Activated T-helper 1 cell treated with anti-CD3 and anti-CD28 coated beads, Interleukin-2, amount 50 U/mL, for 16 hours (primary cell): ENCODE results near the gene TRERF1.
A peak's percentile ranks its signal among the peaks of the same experiment; 100 is the strongest.
"Not testable (repeated sequence)": the region's sequence is repeated elsewhere in the genome, so short reads cannot be mapped to it uniquely, and the experiment has no call there.

Experiments used
- DNase-seq, 2 donors: peaks; one replicate each; pipeline ENCODE4 v3.0.0-alpha.2; 2020; ENCODE audit warnings: low read depth in 1 of 2, low spot score in 1 of 2

The TRERF1 gene

DNA sequence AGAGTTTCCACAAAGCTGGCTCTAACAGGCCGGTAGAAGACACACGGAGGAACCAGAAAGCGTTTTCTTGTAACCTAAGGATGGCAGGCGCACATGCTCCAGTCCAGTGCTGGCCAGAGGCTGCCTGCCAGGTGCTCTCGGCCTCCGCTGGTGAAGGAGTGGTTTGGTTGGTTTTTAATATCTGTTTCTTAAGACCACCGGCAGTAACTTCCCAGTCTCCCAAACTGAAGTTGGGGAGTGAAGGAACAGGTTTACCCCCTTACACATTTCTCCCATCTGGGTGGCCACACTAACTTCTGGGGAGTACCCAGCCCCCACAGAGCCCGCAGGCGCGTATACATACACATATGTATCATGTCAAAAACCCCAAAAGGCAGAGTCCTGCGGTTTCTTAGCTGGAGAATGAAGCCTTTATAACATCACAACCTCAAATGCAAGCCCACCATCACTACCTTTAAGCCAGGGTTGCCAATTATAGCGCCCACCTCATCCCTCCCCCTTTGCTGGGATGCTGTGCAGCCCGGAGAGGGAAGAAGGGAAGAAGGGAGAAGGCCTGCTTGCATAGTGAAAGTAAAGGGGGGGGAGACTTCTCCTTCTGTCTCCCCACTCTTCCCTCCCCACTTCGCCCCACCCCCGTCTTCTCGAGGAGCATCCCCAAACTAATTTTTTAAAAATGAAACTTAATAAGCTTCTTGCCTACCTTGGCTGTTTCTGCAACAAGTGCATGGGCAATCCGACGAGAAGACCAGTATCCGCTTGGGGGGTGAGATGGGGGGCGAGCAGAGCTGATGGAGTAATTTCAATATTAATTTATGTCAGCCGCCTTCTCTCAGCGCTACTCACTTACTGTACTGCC lies 1.0 kb downstream of the TRERF1 start:
- DNase-seq, result no peak

- no peak for DNase-seq
These were observed 1.7 kb downstream of the TRERF1 start for GRCh38 chr6:42449917-42450476.

- no peak for DNase-seq
These were observed 2.6 kb downstream of the TRERF1 start for GRCh38 chr6:42448927-42449659.

DNA sequence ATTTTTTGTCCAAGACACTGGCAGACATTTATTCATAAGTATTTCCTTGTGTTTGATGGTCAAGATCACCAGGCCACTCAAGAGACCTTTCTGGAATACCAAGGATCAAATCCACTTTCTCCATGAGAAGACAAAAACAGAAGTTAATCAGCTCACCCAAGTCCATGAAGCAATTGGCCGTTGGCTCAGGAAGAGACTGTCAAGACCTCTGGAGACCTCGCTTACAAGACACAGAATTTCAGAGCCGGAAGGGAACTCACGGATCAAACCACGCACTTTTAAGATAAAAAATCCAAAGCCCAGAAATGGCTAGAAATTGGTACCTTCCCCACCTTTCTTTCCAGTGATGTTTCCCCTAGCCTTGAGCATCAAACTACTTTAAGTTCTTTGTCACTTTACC lies 3.3 kb downstream of the TRERF1 start:
- no peak for DNase-seq

- no peak for DNase-seq
These were observed 4.7 kb downstream of the TRERF1 start for GRCh38 chr6:42446996-42447395.

GRCh38 chr6:42446370-42446769 lies 5.4 kb downstream of the TRERF1 start:
- DNase-seq, result no peak

GRCh38 chr6:42445955-42446354 lies 5.8 kb downstream of the TRERF1 start:
- DNase-seq, result not testable (repeated sequence)

- no peak for DNase-seq
These were observed 8.2 kb downstream of the TRERF1 start for GRCh38 chr6:42443312-42444060.

DNA sequence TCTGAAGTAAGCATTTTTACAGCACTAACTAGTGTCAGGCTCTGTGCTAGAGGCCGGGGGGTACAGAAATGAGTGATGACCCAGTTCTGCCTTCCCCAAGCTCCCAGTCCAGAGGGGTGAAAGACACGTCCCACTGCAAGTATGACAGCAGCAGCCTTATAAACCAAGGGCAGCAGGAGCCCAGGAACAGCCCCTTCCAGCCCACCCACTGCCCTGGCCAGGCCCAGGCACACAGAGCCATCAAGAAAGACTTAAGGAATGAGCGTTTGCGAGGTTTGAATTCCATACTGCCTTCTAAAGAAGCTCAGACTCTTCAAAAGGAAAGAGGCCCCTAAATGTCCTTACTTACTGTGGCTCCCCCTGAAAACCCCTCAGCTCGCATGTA lies 10.0 kb downstream of the TRERF1 start:
- no peak for DNase-seq

DNA sequence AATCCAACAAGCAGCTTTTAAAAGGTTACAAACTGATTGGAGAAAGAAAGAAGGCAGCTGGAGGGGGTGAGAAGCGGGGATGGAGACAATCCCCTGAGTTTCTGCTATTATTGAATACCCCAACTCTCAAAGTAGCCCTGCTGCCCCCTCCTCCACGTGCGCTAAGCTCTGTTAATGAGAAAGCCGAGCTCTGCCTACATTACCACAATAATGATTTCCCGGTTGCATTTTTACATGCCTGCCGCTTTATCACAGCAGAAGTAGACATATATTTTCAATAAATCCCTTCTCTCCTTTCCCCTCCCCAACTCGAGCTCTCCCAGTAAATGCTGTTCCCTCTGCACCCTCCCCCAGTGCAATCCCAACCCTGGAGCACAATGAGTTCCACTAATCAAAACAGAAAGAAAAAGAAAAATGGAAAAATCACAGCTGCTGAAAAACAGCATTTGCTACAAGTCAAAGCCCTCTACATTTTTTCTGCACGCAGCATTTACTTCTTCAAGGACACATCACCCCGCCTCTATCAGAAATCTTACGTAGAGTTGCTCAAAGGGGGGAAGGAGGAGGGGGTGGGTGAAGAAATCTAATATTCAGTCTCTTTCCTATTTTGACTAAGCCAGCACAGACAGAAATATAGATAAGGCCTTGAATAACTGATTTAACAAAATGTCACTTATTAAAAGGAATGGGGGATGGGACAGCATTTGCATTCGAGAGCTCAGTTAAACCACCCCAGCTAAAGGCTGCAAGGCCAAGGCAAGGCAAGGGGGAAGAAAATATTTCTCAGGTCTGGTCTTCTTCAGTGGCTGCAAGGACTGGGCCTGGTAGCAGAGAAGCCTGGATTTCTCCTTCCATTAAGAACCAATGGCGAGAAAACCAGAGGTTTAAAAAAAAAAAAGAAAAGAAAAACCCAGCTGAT lies 10.7 kb downstream of the TRERF1 start:
- DNase-seq, result no peak

DNA sequence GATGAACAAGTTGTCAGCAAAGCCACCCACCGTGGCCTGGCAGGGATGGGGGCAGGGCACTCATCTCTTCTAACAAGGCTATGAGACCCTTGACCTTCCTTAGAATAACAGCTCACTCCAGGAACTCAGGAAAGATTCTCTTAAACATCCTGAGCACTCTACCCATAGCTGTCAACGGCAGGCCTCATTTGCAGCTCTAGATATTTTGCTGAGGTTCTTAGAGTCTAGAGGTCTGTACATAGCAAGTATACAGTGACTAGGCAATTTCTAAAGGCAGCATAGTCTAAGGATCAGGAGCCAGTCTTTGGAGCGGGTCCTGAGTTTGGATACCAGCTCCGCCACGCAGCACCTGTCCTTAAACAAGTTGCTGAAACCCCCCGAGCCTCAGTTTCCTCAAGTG lies 11.7 kb downstream of the TRERF1 start:
- DNase-seq, result no peak

- DNase-seq, result no peak
These were observed 14.9 kb downstream of the TRERF1 start for GRCh38 chr6:42436825-42437224.

- DNase-seq, result no peak
These were observed 17.5 kb downstream of the TRERF1 start for GRCh38 chr6:42434237-42434636.

- DNase-seq, result no peak
These were observed 18.3 kb downstream of the TRERF1 start for GRCh38 chr6:42433409-42433808.

DNA sequence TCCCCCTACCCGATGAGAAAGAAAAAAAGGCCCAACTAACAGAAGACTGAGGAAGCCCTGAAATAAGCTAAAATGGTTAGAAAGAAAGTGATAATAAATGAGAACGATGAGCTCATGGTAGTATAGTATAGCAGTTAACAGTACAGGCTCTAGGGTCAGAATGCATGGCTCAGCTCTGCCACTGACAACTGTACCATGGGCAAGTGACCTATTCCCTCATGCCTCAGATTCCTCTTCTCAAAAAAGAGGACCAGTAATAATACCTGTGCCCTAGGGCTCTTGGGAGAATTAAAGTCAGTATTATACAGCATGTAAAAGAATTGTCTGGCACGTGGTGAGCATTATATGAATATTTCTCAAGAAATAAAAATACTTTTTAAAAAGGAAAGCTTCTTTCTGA lies 19.8 kb downstream of the TRERF1 start:
- no peak for DNase-seq

DNA sequence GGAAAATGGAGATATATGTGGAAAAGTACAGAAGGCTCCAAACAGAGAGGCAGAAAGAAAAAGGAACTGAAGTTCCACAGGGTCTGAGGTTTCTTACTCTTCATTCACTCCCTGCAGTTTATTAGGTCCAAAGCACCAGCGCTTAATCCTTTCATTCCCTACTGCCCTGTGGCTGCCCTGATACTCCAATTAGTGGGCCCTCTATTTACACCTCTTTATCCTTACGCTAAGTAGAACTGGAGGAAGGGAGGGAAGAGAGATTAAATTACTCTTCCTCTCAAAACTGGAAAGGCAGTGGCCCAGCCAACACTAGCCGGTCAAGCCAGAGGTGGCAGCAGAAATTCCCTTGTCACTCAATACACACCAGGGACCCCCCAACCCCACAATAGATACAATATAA lies 20.4 kb downstream of the TRERF1 start:
- DNase-seq, result no peak

DNA sequence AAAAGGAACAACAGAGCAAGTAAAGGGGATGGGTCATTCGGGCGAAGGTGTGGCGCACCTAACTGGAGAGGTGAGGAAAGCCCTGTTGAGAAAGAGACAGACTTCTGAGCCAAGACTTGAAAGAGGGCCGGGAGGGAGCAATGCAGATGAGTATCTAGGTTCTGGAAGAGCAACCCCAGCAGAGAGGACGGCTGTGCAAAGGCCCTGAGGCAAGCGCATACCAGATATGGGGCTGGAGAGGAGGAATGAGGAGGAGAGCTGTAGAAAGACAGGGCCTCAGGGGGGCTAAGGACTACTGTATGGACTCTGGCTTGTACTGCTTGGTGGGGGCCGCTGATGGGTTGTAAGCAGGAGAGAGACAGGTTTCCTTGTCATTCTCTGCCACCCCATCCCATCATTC lies 21.9 kb downstream of the TRERF1 start:
- no peak for DNase-seq

GRCh38 chr6:42429042-42429585 lies 22.6 kb downstream of the TRERF1 start:
- DNase-seq, result no peak

DNA sequence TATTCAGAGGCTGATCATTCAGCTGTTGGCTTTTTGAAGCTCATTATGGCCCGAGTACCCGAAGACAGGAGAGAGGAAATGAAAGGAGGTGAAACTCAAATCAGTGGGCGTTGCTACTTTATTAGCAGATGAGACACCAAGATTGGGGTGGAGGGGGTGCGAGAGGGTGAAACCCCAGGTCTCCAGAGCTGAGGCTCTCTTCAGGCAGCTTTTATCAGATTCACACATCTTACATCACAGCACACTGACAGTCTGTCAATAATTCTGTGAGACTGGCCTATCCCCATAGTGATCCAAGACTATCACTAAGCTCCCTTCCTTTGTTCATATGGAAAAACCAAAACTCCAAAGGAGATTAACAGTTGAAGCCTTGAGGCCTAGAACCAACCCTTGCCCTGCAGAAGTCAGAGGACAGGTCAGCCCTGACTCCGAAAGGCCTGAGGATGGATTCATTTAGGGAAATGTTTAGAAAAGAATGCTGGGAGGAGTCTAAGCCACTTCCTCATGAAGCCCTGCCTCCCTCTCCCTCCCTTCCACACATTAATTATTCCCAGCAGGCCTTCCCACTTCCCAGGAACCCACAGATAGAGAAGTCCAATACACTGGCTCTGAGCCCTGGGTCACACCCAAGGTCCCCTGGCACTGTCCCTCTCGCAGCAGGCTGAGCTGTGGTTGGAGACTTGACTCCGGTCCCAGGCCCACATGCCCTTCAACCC lies 23.2 kb downstream of the TRERF1 start:
- peak in 1 of 2 donors; percentile 20 for DNase-seq

GRCh38 chr6:42427871-42428270 lies 23.9 kb downstream of the TRERF1 start:
- DNase-seq, result no peak
